ENCODE measurements around the gene SRP9.
"Not testable (repeated sequence)": the region's sequence is repeated elsewhere in the genome, so short reads cannot be mapped to it uniquely, and the experiment has no call there.

The SRP9 gene

GRCh38 chr1:225778337-225778669, 677 bp downstream of the SRP9 start:
- DNase-seq = no peak

GRCh38 chr1:225779165-225779564, 1.5 kb downstream of the SRP9 start:
- DNase-seq = not testable (repeated sequence)

- no peak for DNase-seq
Observed at GRCh38 chr1:225780134-225780533, 2.5 kb downstream of the SRP9 start.

- no peak for DNase-seq
Observed at GRCh38 chr1:225780630-225781029, 3.0 kb downstream of the SRP9 start.

GRCh38 chr1:225789142-225789541, 11.5 kb downstream of the SRP9 start:
- not testable (repeated sequence) for DNase-seq

- DNase-seq = no peak
Observed at GRCh38 chr1:225794954-225795353, 17.3 kb downstream of the SRP9 start.

- DNase-seq = not testable (repeated sequence)
Observed at GRCh38 chr1:225796097-225796496, 18.5 kb downstream of the SRP9 start.

GRCh38 chr1:225801146-225801545, 23.5 kb downstream of the SRP9 start:
- DNase-seq = not testable (repeated sequence)

GRCh38 chr1:225806249-225806648, 28.6 kb downstream of the SRP9 start:
- DNase-seq = no peak

- DNase-seq = not testable (repeated sequence)
Observed at GRCh38 chr1:225806736-225807135, 29.1 kb downstream of the SRP9 start.

GRCh38 chr1:225808136-225808535, 30.5 kb downstream of the SRP9 start:
- no peak for DNase-seq

- DNase-seq = peak; percentile 80
Observed at GRCh38 chr1:225809842-225810578, 32.4 kb downstream of the SRP9 start, which contains the start of gene EPHX1. Gene EPHX1 (plus strand): TSS chr1:225810124. CDS start chr1:225828730, 18,606 bp downstream.

GRCh38 chr1:225810579-225811538, 33.2 kb downstream of the SRP9 start:
- DNase-seq = peak; percentile 50

GRCh38 chr1:225811622-225812487, 34.2 kb downstream of the SRP9 start:
- DNase-seq = no peak

- no peak for DNase-seq
Observed at GRCh38 chr1:225812488-225813213, 35.0 kb downstream of the SRP9 start.

GRCh38 chr1:225813214-225813964, 35.8 kb downstream of the SRP9 start:
- DNase-seq = peak; percentile 87

GRCh38 chr1:225814381-225814780, 36.8 kb downstream of the SRP9 start:
- no peak for DNase-seq

GRCh38 chr1:225815090-225815489, 37.5 kb downstream of the SRP9 start:
- not testable (repeated sequence) for DNase-seq

- DNase-seq = peak; percentile 72
Observed at GRCh38 chr1:225815526-225816178, 38.0 kb downstream of the SRP9 start.

GRCh38 chr1:225816643-225817538, 39.3 kb downstream of the SRP9 start:
- no peak for DNase-seq
